Measurements from ENCODE around the gene RSPRY1. TPM values are rescaled to one million over a fixed set of nuclear protein-coding genes. Genes with fewer than 3 reads are reported as not detected.
"Not testable (repeated sequence)": the region's sequence is repeated elsewhere in the genome, so short reads cannot be mapped to it uniquely, and the experiment has no call there.

Gene RSPRY1
- total RNA-seq, 2 experiments from 2014 or later = 24.5 to 29.4 TPM

DNA sequence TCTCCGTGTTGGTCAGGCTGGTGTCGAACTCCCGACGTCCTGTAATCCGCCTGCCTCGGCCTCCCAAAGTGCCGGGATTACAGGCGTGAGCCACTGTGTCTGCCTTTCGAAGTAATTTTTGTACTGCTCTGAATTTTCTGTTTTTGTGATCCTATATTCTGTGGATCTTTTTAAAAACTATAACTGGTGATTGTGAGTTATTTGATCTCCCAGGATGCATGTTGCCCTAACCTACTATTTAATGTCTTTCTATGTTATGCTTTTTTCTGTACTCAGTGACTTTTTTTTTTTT is 2.5 kb downstream of the RSPRY1 start:
- no peak for ATAC-seq
- intact Hi-C loops (cut with micrococcal nuclease) = loop anchor here (10.0 kb wide), 1 partner anchor 224 kb away; the partner anchor contains the start of gene CETP

DNA sequence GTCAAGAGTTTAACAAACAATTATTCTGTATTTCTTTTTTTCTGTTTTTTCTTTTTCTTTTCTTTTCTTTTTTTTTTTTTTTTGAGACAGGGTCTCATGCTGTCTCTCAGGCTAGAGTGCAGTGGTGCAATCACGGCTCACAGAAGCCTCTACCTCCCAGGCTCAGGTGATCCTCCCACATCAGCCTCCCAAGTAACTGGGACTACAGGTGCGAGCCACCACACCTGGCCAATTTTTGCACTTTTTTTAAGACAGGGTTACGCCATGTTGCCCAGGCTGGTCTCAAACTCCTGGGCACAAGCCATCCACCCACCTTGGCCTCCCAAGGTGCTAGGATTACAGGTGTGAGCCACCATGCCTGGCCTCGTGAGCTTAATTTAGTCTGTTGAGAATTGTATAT is 3.4 kb downstream of the RSPRY1 start:
- ATAC-seq; H3K9me3 Mint-ChIP-seq; POLR2A ChIA-PET; H3K27me3 Mint-ChIP-seq; H3K4me3 Mint-ChIP-seq; H3K36me3 Mint-ChIP-seq (ENCODE audit: low read depth); H3K27ac Mint-ChIP-seq; DNase-seq: not testable (repeated sequence)
- CTCF ChIA-PET = interaction anchor here (1.3 to 1.9 kb wide), 2 partner anchors 13 to 16 kb away, joined by 3 to 4 read pairs; no protein-coding TSS in a partner anchor
- H3K4me1 Mint-ChIP-seq (ENCODE audit: low read depth) = peaks cover 46% of the 10 kb centered on the region
- intact Hi-C loops (cut with micrococcal nuclease) = loop anchor here (10.0 kb wide), 1 partner anchor 225 kb away; the partner anchor contains the start of gene CETP

More for the DNA sequence above, 2.5 kb downstream of the RSPRY1 start:
- ChIA-PET POLR2A (no interaction called here), CTCF (interaction anchor here (0.6 to 1.9 kb wide), 2 partner anchors 17 to 103 kb away, joined by 3 to 4 read pairs; no protein-coding TSS in a partner anchor)
- TF ChIP-seq, protein P1, sequence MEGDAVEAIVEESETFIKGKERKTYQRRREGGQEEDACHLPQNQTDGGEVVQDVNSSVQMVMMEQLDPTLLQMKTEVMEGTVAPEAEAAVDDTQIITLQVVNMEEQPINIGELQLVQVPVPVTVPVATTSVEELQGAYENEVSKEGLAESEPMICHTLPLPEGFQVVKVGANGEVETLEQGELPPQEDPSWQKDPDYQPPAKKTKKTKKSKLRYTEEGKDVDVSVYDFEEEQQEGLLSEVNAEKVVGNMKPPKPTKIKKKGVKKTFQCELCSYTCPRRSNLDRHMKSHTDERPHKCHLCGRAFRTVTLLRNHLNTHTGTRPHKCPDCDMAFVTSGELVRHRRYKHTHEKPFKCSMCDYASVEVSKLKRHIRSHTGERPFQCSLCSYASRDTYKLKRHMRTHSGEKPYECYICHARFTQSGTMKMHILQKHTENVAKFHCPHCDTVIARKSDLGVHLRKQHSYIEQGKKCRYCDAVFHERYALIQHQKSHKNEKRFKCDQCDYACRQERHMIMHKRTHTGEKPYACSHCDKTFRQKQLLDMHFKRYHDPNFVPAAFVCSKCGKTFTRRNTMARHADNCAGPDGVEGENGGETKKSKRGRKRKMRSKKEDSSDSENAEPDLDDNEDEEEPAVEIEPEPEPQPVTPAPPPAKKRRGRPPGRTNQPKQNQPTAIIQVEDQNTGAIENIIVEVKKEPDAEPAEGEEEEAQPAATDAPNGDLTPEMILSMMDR (IDR thresholded peaks at IDR 0.05) = no peak
- no peak for DNase-seq
- Mint-ChIP-seq H3K4me1 (ENCODE audit: low read depth) (peaks cover 49% of the 10 kb centered on the region), H3K27me3 (no peaks in the 10 kb centered on the region), H3K36me3 (ENCODE audit: low read depth) (peaks cover 10% of the 10 kb centered on the region), H3K9me3 (no peaks in the 10 kb centered on the region), H3K4me3 (no peak overlapping the region), H3K27ac (no peak overlapping the region)

DNA sequence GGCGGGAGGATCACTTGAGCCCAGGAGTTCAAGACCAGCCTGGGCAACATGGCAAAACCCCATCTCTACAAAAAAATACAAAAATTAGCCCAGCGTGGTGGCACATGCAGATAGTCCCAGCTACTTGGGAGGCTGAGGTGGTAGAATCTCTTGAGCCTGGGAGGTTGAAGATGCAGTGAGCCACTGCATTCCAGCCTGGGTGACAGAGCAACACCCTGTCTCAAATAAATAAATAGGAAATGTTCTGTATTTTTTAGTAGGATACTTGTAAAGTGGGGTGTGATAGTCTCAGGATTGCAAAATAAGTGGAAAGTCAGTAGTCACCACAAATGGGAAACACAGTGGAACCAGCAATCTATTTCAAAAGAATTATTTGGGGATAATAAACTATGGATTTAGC is 4.0 kb downstream of the RSPRY1 start:
- ChIA-PET CTCF (interaction anchor here (1.3 kb wide), 2 partner anchors 12 to 229 kb away, joined by 3 to 4 read pairs; no protein-coding TSS in a partner anchor), POLR2A (interaction anchor here (0.6 kb wide), 1 partner anchor 226 kb away, joined by 3 read pairs; no protein-coding TSS in a partner anchor)

DNA sequence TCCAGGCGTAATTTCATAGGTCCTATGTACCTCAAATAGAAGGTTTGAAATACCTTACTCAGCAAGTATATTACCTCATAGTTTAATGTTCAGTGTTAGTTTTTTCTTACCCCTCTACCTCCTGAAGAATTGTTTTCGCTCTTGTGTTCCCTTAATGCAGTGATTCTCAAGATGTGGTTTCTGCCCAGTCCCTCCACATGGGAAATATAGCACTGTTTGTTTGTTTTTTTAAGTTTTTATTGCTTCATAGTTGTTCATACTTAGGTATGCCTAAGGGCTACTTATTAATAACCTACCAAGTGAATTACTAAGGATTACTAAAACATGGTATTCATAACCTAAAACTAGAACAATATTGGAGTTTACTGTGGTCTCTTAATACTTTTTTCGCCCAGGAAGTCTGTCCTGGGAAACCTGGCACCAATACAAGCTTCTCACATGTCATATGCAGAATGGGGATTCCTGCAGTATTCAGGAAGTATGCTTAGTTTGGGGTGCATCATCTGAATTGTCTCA is 5.0 kb downstream of the RSPRY1 start:
- peaks cover 5% of the 10 kb centered on the region for H3K36me3 Mint-ChIP-seq (ENCODE audit: low read depth)
- peaks cover 42% of the 10 kb centered on the region for H3K4me1 Mint-ChIP-seq (ENCODE audit: low read depth)
- DNase-seq = no peak
- no peak overlapping the region for H3K27ac Mint-ChIP-seq
- ATAC-seq = no peak
- H3K9me3 Mint-ChIP-seq = no peaks in the 10 kb centered on the region
- intact Hi-C loops (cut with micrococcal nuclease) = no loop called here
- H3K27me3 Mint-ChIP-seq = no peaks in the 10 kb centered on the region
- ChIA-PET POLR2A (interaction anchor here (0.6 kb wide), 1 partner anchor 225 kb away, joined by 3 read pairs; no protein-coding TSS in a partner anchor), CTCF (interaction anchor here (1.0 to 1.3 kb wide), 3 partner anchors 11 to 228 kb away, joined by 3 to 4 read pairs (median 3); no protein-coding TSS in a partner anchor)
- TF ChIP-seq, protein P1 (IDR thresholded peaks at IDR 0.05) = no peak
- no peak overlapping the region for H3K4me3 Mint-ChIP-seq

More for the DNA sequence above, 4.0 kb downstream of the RSPRY1 start:
- Mint-ChIP-seq H3K36me3 (ENCODE audit: low read depth) (peaks cover 7% of the 10 kb centered on the region), H3K9me3 (no peaks in the 10 kb centered on the region), H3K4me1 (ENCODE audit: low read depth) (peaks cover 44% of the 10 kb centered on the region), H3K27ac (no peak overlapping the region), H3K4me3 (no peak overlapping the region), H3K27me3 (no peaks in the 10 kb centered on the region)
- intact Hi-C loops (cut with micrococcal nuclease) = no loop called here
- TF ChIP-seq, protein P1 (IDR thresholded peaks at IDR 0.05) = no peak
- no peak for ATAC-seq
- no peak for DNase-seq

DNA sequence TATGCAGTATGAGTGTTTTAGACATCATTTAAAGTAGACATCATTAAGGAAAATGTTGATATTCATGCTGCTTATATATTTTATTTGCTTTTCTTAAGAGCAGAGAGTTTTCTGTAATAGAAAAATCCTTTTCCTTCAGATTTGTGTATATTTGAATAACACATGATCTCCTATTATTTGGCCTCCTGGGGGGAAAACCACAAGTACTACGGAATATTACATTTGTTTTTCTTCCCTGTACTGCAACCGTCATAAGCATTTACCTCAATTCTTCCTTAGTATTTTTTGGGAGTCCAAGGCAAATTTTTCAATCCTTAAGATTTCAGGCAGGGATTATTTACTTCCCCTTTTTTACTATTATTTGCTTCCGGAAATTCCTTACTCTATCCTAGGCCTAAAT is 6.0 kb downstream of the RSPRY1 start:
- Mint-ChIP-seq H3K9me3 (no peaks in the 10 kb centered on the region), H3K4me1 (ENCODE audit: low read depth) (peaks cover 42% of the 10 kb centered on the region), H3K27me3 (no peaks in the 10 kb centered on the region), H3K27ac (no peak overlapping the region), H3K4me3 (no peak overlapping the region), H3K36me3 (ENCODE audit: low read depth) (peaks cover 5% of the 10 kb centered on the region)
- ChIA-PET CTCF (interaction anchor here (1.0 to 1.5 kb wide), 2 partner anchors 32 to 109 kb away, joined by 3 to 6 read pairs; no protein-coding TSS in a partner anchor), POLR2A (interaction anchor here (0.6 kb wide), 1 partner anchor 165 kb away, joined by 3 read pairs; no protein-coding TSS in a partner anchor)
- ATAC-seq (no peak), DNase-seq (no peak)
- intact Hi-C loops (cut with micrococcal nuclease) = no loop called here
- TF ChIP-seq, protein P1 (IDR thresholded peaks at IDR 0.05) = no peak
